GM11168 (cell line): Measurements from ENCODE around the gene LUC7L2.
"Not testable (repeated sequence)": the region's sequence is repeated elsewhere in the genome, so short reads cannot be mapped to it uniquely, and the experiment has no call there.

Source experiments
- in situ Hi-C: fragments of 300-500 bp; cut with MboI; formaldehyde crosslinking; loops from one replicate; pipeline ENCODE4 v1.12.0; 2022; ENCODE audit warnings: low sequenced_read_pairs; ENCODE audit not compliant: unreplicated experiment

The LUC7L2 gene

GRCh38 chr7:139436806-139437205 is 77.1 kb downstream of the LUC7L2 start:
- in situ Hi-C loops = no loop called here

GRCh38 chr7:139439375-139439774 is 79.7 kb downstream of the LUC7L2 start:
- in situ Hi-C loops = no loop called here

- in situ Hi-C loops = no loop called here
Observed at GRCh38 chr7:139441961-139442360, 82.3 kb downstream of the LUC7L2 start.

GRCh38 chr7:139446051-139446890 is 86.6 kb downstream of the LUC7L2 start:
- in situ Hi-C loops = no loop called here

- in situ Hi-C loops = no loop called here
Observed at GRCh38 chr7:139450851-139451250, 91.2 kb downstream of the LUC7L2 start.

- in situ Hi-C loops = no loop called here
Observed at GRCh38 chr7:139451638-139452037, 91.9 kb downstream of the LUC7L2 start.

GRCh38 chr7:139452958-139453672 is 93.4 kb downstream of the LUC7L2 start:
- in situ Hi-C loops = no loop called here

- in situ Hi-C loops = no loop called here
Observed at GRCh38 chr7:139453673-139454321, 94.1 kb downstream of the LUC7L2 start.

GRCh38 chr7:139455789-139456188 is 96.1 kb downstream of the LUC7L2 start:
- in situ Hi-C loops = no loop called here

- in situ Hi-C loops = no loop called here
Observed at GRCh38 chr7:139456511-139456910, 96.8 kb downstream of the LUC7L2 start.

- in situ Hi-C loops = no loop called here
Observed at GRCh38 chr7:139457153-139457946, 97.7 kb downstream of the LUC7L2 start.

GRCh38 chr7:139463421-139463820 is 103.7 kb downstream of the LUC7L2 start:
- in situ Hi-C loops = not testable (repeated sequence)

GRCh38 chr7:139464511-139464910 is 104.8 kb downstream of the LUC7L2 start:
- in situ Hi-C loops = not testable (repeated sequence)

GRCh38 chr7:139465072-139465471 is 105.4 kb downstream of the LUC7L2 start:
- in situ Hi-C loops = not testable (repeated sequence)

- in situ Hi-C loops = not testable (repeated sequence)
Observed at GRCh38 chr7:139467729-139468128, 108.0 kb downstream of the LUC7L2 start.

- in situ Hi-C loops = not testable (repeated sequence)
Observed at GRCh38 chr7:139468281-139468680, 108.6 kb downstream of the LUC7L2 start.

GRCh38 chr7:139471740-139472353 is 112.2 kb downstream of the LUC7L2 start:
- in situ Hi-C loops = no loop called here
